Glutamatergic neuron (in vitro differentiated cells): ENCODE results near the gene NOTCH3. TPM values are rescaled to one million over a fixed set of nuclear protein-coding genes. Genes with fewer than 3 reads are reported as not detected.

Experiments
- microRNA-seq: library from miRNA; unstranded; fragments of <30 nt; microRNA quantifications from one replicate; pipeline ENCODE4, GENCODE V29; 2020; ENCODE audit not compliant: unreplicated experiment
- total RNA-seq: library from RNA; stranded (reverse); fragmentation: NEBNext Ultra II Directional; extraction: Animal tissue kit (Norgen Biotek cat#: 25700); gene quantifications from one replicate; pipeline ENCODE4 v1.2.1, GENCODE V29; 2021; ENCODE audit not compliant: unreplicated experiment

Gene NOTCH3
- total RNA-seq, 1 donor from 2014 or later: 3.6 TPM

Small RNA genes within 50 kb of the gene (microRNA-seq; reads per million reads assigned to microRNA genes)
- not detected for gene MIR6795

Other genes with a start within 250 kb of the NOTCH3 start
- 22.8 TPM for gene SLC1A6, start 221.1 kb downstream of the NOTCH3 start, total RNA-seq
- not detected for gene CASP14, start 151.5 kb downstream of the NOTCH3 start, total RNA-seq
- not detected for gene OR1I1, start 118.8 kb downstream of the NOTCH3 start, total RNA-seq
- 0.71 TPM for gene SYDE1, start 93.6 kb downstream of the NOTCH3 start, total RNA-seq
- gene EPHX3, start 31.5 kb upstream of the NOTCH3 start, total RNA-seq: 0.61 TPM
- 162 TPM for gene BRD4, start 131.5 kb upstream of the NOTCH3 start, total RNA-seq
- 28.9 TPM for gene AKAP8, start 178.8 kb upstream of the NOTCH3 start, total RNA-seq
- gene AKAP8L, start 218.0 kb upstream of the NOTCH3 start, total RNA-seq: 354 TPM
- 106 TPM for gene WIZ, start 249.0 kb upstream of the NOTCH3 start, total RNA-seq